Pancreas (tissue), 10 donors: Measurements from ENCODE around the gene RBM22. TPM values are rescaled to one million over a fixed set of nuclear protein-coding genes. Genes with fewer than 3 reads are reported as not detected.

Experiments
- ATAC-seq, 4 donors: fragments of 200-7000 bp; cut with Tn5 transposase; one replicate each; pipeline versions ENCODE4 v1.8.0 to v1.9.1; 2020; ENCODE audit warnings: mild to moderate bottlenecking in 4 of 4, moderate library complexity in 4 of 4
- DNase-seq, 6 donors: peaks; one replicate each; pipeline ENCODE4 v3.0.0-alpha.2; 2020
- FAIRE-seq: peaks from 2 replicates; lab custom pipeline; 2012; peaks lifted over from hg19 to GRCh38; lab: Jason Lieb, UNC
- H3K27ac ChIP-seq, 4 donors: fragments of 200-600 bp; sonication (generic); 1 replicate in 3 of 4; 2 replicates in 1 of 4; pipeline versions ENCODE4 v1.5.0 to v1.8.0; 2020
- H3K27me3 ChIP-seq, 4 donors: fragments of 200-600 bp; one replicate each; pipeline ENCODE4 v1.8.0; 2021
- H3K36me3 ChIP-seq, 3 donors: fragments of 200-600 bp; sonication (generic) in 1 of 3; one replicate each; pipeline versions ENCODE4 v1.5.0 to v1.8.0; 2020 to 2021
- H3K4me1 ChIP-seq, 3 donors: fragments of 200-600 bp; one replicate each; pipeline ENCODE4 v1.8.0; 2021
- H3K4me3 ChIP-seq, 4 donors: fragments of 200-600 bp; sonication (generic) in 2 of 4; one replicate each; pipeline versions ENCODE4 v1.5.0 to v1.8.0; 2020 to 2021
- H3K9me3 ChIP-seq, 4 donors: fragments of 200-600 bp; one replicate each; pipeline ENCODE4 v1.8.0; 2021
- WGBS, 2 donors: extraction: QIAGEN DNeasy Blood & Tissue Kit; methylation state at CpG; one replicate each; pipeline ENCODE4 v1.1.7; 2013; 5-methylcytosine and 5-hydroxymethylcytosine counted together
- intact Hi-C, 3 donors: fragments of 100-400 bp; cut with DNase I; formaldehyde crosslinking; loops; one replicate each; pipeline versions ENCODE4 v1.11.1 to v1.14.2; 2022
- polyA plus RNA-seq, 2 donors: library from polyadenylated mRNA; stranded (reverse); fragments of 200-250 nt; gene quantifications; one replicate each; pipeline ENCODE4 v1.2.3, GENCODE V29; 2013
- total RNA-seq, 6 donors: library from RNA; stranded (reverse); fragmentation: NEBNext Ultra II Directional in 4 of 6; extraction: Animal tissue kit (Norgen Biotek cat#: 25700) in 4 of 6; gene quantifications; one replicate each; pipeline versions ENCODE4 v1.2.1 to v1.2.4, GENCODE V29; 2021 to 2023
- TF ChIP-seq, protein P1 (sequence below), 4 donors: fragments of 200-600 bp; sonication (generic) in 3 of 4; IDR thresholded peaks; one replicate each; pipeline versions ENCODE4 v1.5.0 to v1.8.0; 2021; ENCODE audit warnings: antibody characterized with exemption in 4 of 4
- donor health status: healthy with polysubstance abuse.
- donor health status: DM: no; HTN: no; CAD: no; lungs with moderate emphysema.
- donor health status: DM: no; HTN: no; CAD: no.
- donor health status: control.
- donor health status: control.
- donor health status: Bipolar disorder and iron deficiency.
- donor health status: DM: yes; HTN: yes; CAD: no.
- donor health status: DM: no; HTN: no; CAD: no.
- donor health status: DM: no; HTN: no; CAD: no.
- donor health status: DM: yes; HTN: yes; CAD: no.

Gene RBM22
- total and polyA plus RNA-seq, 8 donors = 14.8 to 32.3 (median 19.6) TPM

DNA sequence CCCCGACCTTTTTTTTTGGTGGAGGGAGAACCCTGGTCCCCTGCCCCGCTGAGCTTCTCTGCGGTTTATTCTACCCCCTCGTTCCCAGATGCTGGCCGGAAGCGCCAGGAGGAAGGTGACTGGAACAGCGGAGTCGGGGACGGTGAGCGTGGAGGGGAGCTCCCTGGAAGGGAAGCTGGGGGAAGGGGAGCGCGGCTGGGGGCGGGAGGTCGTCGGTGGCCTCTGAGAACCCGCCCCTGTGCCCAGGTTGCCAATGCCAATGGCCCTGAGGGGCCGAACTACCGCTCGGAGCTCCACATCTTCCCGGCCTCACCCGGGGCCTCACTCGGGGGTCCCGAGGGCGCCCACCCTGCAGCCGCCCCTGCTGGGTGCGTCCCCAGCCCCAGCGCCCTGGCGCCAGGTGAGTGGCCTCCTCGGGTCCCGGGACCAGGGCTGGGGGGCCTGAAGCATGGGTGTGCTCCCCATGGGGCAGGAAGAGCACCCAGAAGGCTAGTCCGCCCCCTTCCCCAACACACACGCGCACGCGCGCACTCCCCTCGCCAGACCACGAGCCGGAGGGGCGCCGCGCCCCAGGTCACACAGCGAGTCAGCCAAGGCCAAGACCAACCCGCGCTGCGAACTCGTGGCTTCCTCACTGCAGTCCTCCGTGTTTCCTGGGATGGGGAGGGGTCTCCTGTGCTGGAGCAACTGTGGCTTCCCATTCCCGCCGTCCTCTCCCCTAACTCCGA lies 29.2 kb downstream of the RBM22 start:
- peak; percentile 19 to 46 (median 41) for ATAC-seq
- 10% methylated on average over 39 to 51 of the region's 51 CpGs for WGBS, 2 donors
- peak overlapping the region; percentile 21 to 45 (median 31) for H3K4me3 ChIP-seq
- H3K27ac ChIP-seq = no peak overlapping the region
- peak in 1 of 6 donors; percentile 72 for DNase-seq
- peaks cover 0 to 5% (median 0%) of the 10 kb centered on the region in 3 donors for H3K4me1 ChIP-seq
- FAIRE-seq = no peak
- intact Hi-C loops = no loop called here
- no peaks in the 10 kb centered on the region for H3K9me3 ChIP-seq
- H3K36me3 ChIP-seq = no peaks in the 10 kb centered on the region
- no peaks in the 10 kb centered on the region for H3K27me3 ChIP-seq
- TF ChIP-seq, protein P1, sequence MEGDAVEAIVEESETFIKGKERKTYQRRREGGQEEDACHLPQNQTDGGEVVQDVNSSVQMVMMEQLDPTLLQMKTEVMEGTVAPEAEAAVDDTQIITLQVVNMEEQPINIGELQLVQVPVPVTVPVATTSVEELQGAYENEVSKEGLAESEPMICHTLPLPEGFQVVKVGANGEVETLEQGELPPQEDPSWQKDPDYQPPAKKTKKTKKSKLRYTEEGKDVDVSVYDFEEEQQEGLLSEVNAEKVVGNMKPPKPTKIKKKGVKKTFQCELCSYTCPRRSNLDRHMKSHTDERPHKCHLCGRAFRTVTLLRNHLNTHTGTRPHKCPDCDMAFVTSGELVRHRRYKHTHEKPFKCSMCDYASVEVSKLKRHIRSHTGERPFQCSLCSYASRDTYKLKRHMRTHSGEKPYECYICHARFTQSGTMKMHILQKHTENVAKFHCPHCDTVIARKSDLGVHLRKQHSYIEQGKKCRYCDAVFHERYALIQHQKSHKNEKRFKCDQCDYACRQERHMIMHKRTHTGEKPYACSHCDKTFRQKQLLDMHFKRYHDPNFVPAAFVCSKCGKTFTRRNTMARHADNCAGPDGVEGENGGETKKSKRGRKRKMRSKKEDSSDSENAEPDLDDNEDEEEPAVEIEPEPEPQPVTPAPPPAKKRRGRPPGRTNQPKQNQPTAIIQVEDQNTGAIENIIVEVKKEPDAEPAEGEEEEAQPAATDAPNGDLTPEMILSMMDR (IDR thresholded peaks at IDR 0.05) = no peak

DNA sequence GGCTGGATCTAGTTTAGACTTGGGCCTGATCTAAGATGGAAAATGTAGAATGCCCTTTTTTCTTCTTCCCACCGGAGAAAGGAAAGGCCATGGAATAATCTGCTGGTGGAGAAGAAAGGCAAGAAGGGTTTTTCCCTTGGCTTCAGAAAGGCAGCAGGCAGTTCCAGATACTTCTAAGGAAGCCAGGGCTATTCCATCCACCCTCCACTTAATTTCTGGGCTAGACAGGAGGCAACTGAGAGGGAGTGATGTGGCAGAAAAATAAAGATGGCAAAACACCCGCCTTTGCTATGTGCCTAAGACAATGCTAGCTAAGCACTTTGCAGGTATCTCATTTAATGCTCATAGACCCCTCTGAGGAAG lies 29.9 kb downstream of the RBM22 start:
- FAIRE-seq = no peak
- TF ChIP-seq, protein P1 (IDR thresholded peaks at IDR 0.05) = no peak
- H3K27me3 ChIP-seq = no peaks in the 10 kb centered on the region
- no peak overlapping the region for H3K4me3 ChIP-seq
- ATAC-seq = no peak
- peaks cover 0 to 5% (median 0%) of the 10 kb centered on the region in 3 donors for H3K4me1 ChIP-seq
- no peak overlapping the region for H3K27ac ChIP-seq
- H3K36me3 ChIP-seq = no peaks in the 10 kb centered on the region
- DNase-seq = no peak
- H3K9me3 ChIP-seq = no peaks in the 10 kb centered on the region
- intact Hi-C loops = no loop called here
- WGBS, 2 donors = 82 to 89% methylated on average over 2 of the region's 2 CpGs

DNA sequence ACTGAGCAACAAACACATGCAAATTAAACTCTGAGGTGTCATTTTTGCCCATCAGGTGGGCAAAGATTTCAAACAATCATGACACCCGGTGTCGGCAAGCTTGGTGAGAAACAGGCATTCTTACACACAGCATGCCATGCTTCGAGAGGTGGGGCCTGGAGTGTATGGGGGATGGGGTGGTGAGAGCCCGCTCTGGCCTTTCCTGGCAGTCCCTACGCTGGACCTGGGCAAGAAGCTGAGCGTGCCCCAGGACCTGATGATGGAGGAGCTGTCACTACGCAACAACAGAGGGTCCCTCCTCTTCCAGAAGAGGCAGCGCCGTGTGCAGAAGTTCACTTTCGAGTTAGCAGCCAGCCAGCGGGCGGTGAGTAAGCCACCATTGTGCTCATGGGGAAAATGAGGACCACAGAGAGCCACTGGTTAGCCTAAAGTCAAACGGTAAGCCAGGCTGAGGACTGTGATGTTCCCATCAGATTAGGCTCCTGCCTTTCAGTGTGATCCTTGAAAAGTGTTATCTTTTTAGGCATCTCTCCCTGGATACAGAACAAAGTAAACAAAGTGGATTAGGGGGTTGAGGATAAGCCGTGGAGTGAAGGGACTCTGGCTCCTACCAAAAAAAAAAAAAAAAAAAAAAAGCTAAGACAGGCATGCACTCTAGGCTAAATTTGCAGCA lies 30.5 kb downstream of the RBM22 start:
- 82 to 87% methylated on average over 14 of the region's 14 CpGs for WGBS, 2 donors
- Histone ChIP-seq H3K4me1 (peaks cover 0 to 5% (median 0%) of the 10 kb centered on the region in 3 donors), H3K36me3 (no peaks in the 10 kb centered on the region), H3K4me3 (no peak overlapping the region), H3K27ac (no peak overlapping the region), H3K27me3 (no peaks in the 10 kb centered on the region), H3K9me3 (no peaks in the 10 kb centered on the region)
- no peak for FAIRE-seq
- intact Hi-C loops = no loop called here
- TF ChIP-seq, protein P1 (IDR thresholded peaks at IDR 0.05) = no peak
- no peak for DNase-seq
- no peak for ATAC-seq

DNA sequence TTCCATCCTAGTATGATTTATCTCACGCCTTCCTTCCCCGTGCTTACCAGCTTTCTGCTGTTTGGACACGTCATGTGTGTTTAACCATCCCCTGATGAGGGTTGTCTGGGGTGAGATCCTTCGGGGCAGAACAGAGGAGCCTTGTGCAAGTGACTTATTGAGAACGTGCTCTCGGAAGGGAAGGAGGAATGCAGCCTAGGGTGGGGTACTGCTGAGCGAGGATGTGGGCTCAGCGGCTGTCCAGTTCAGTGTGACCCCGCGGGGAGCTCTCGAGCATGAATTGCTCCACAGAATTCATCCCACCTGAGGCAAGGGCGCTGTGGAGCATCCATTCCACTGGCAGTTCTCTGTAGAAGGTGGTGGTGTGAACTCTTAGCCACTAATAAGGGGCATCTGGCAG lies 35.8 kb downstream of the RBM22 start:
- FAIRE-seq (no peak), DNase-seq (no peak), ATAC-seq (no peak)
- Histone ChIP-seq H3K4me1 (no peaks in the 10 kb centered on the region), H3K4me3 (no peak overlapping the region), H3K36me3 (no peaks in the 10 kb centered on the region), H3K27ac (no peak overlapping the region), H3K27me3 (no peaks in the 10 kb centered on the region), H3K9me3 (no peaks in the 10 kb centered on the region)
- TF ChIP-seq, protein P1 (IDR thresholded peaks at IDR 0.05) = no peak
- WGBS, 2 donors = 45 to 58% methylated on average over 12 of the region's 12 CpGs
- intact Hi-C loops = no loop called here

DNA sequence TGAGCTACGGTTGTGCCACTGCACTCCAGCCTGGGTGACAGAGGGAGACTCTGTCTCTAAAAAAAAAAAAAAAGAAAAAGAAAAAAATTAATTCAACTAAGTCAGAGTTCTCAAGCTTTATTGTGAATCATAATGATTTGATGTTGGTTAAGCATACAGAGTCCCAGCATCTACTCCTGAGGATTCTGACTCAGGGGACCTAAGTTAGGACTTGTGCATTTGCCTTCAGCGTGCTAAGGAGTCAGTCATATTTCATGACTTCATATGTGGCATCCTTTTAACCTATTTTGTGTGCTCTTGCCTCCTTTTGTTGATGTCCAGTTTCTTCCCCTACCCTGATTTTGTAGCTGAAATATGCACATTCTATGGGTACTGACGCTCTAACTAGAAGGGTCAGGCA lies 36.9 kb downstream of the RBM22 start:
- H3K4me3 ChIP-seq = no peak overlapping the region
- TF ChIP-seq, protein P1 (IDR thresholded peaks at IDR 0.05) = no peak
- intact Hi-C loops = no loop called here
- ATAC-seq = no peak
- no peaks in the 10 kb centered on the region for H3K27me3 ChIP-seq
- no peaks in the 10 kb centered on the region for H3K36me3 ChIP-seq
- 84 to 91% methylated on average over 3 of the region's 3 CpGs for WGBS, 2 donors
- FAIRE-seq = no peak
- H3K4me1 ChIP-seq = no peaks in the 10 kb centered on the region
- H3K9me3 ChIP-seq = no peaks in the 10 kb centered on the region
- H3K27ac ChIP-seq = no peak overlapping the region
- no peak for DNase-seq
